ENCODE data around the gene FOXC2. TPM values are rescaled to one million over a fixed set of nuclear protein-coding genes. Genes with fewer than 3 reads are reported as not detected.

The FOXC2 gene
- total and polyA plus RNA-seq, 4 experiments from 2014 or later, result not detected

Other genes with a start within 250 kb of the FOXC2 start
- not detected for gene FOXF1, start 56.3 kb upstream of the FOXC2 start, total RNA-seq
- not detected for gene FOXF1, start 56.3 kb upstream of the FOXC2 start, polyA plus RNA-seq
- 10 to 100 TPM; 39.7 to 41.6 TPM for gene MTHFSD, start 11.6 kb upstream of the FOXC2 start, total RNA-seq
- gene MTHFSD, start 11.6 kb upstream of the FOXC2 start, polyA plus RNA-seq, result 10 to 100 TPM; 12.5 to 20.1 TPM
- gene FOXL1, start 11.7 kb downstream of the FOXC2 start, total RNA-seq, result not detected
- gene FOXL1, start 11.7 kb downstream of the FOXC2 start, polyA plus RNA-seq, result not detected

Data from CD4-positive, alpha-beta memory T cell (primary cell).